Left ventricle myocardium inferior (tissue), 1 donor: ENCODE measurements around the gene STK32C. TPM values are rescaled to one million over a fixed set of nuclear protein-coding genes. Genes with fewer than 3 reads are reported as not detected.
A peak's percentile ranks its signal among the peaks of the same experiment; 100 is the strongest.
"Not testable (repeated sequence)": the region's sequence is repeated elsewhere in the genome, so short reads cannot be mapped to it uniquely, and the experiment has no call there.

ENCODE experiments used
- DNase-seq: peaks from one replicate; pipeline ENCODE4 v3.0.0-alpha.2; 2020
- H3K27ac ChIP-seq: fragments of 200-600 bp; replicated peaks from 2 replicates; pipeline ENCODE4 v1.8.0; 2021
- H3K27me3 ChIP-seq: fragments of 200-600 bp; 2 replicates; pipeline ENCODE4 v1.8.0; 2021; ENCODE audit warnings: low read depth
- H3K36me3 ChIP-seq: fragments of 200-600 bp; 2 replicates; pipeline ENCODE4 v1.8.0; 2021
- H3K4me1 ChIP-seq: fragments of 200-600 bp; 2 replicates; pipeline ENCODE4 v1.8.0; 2021
- H3K4me3 ChIP-seq: fragments of 200-600 bp; 2 replicates; pipeline ENCODE4 v1.8.0; 2021; ENCODE audit warnings: mild to moderate bottlenecking, moderate library complexity
- H3K9me3 ChIP-seq: fragments of 200-600 bp; replicated peaks from 2 replicates; pipeline ENCODE4 v1.8.0; 2021
- CTCF ChIP-seq: fragments of 200-600 bp; IDR thresholded peaks from 2 replicates; pipeline ENCODE4 v1.8.0; 2021; ENCODE audit warnings: antibody characterized with exemption, mild to moderate bottlenecking, borderline replicate concordance
- intact Hi-C: fragments of 100-400 bp; cut with micrococcal nuclease; formaldehyde crosslinking; loops from one replicate; pipeline ENCODE4 v1.11.0; 2022
- total RNA-seq: library from RNA; stranded (reverse); fragmentation: NEBNext Ultra II Directional; extraction: Animal tissue kit (Norgen Biotek cat#: 25700); gene quantifications from one replicate; pipeline ENCODE4 v1.2.1, GENCODE V29; 2021
- donor health status: DM: no; HTN: yes; CAD: no; lungs with severe emphysema.

The STK32C gene
- total RNA-seq, 1 donor from 2014 or later: 4.4 TPM

GRCh38 chr10:132297526-132297925 is 10.2 kb downstream of the STK32C start:
- Histone ChIP-seq H3K4me3 (no peak overlapping the region), H3K36me3 (no peaks in the 10 kb centered on the region), H3K27me3 (peaks cover 18% of the 10 kb centered on the region), H3K9me3 (no peaks in the 10 kb centered on the region), H3K4me1 (peaks cover 9% of the 10 kb centered on the region), H3K27ac (no peak overlapping the region)
- no peak for TF ChIP-seq CTCF
- DNase-seq: no peak
- intact Hi-C loops: no loop called here

- Histone ChIP-seq H3K4me3 (no peak overlapping the region), H3K36me3 (no peaks in the 10 kb centered on the region), H3K9me3 (no peaks in the 10 kb centered on the region), H3K27ac (no peak overlapping the region), H3K27me3 (peaks cover 18% of the 10 kb centered on the region), H3K4me1 (peaks cover 9% of the 10 kb centered on the region)
- intact Hi-C loops: no loop called here
- TF ChIP-seq CTCF: no peak
- DNase-seq: peak; percentile 1
Measured at GRCh38 chr10:132296666-132297443, 10.9 kb downstream of the STK32C start.

GRCh38 chr10:132295481-132295880 is 12.3 kb downstream of the STK32C start:
- H3K36me3 ChIP-seq, H3K9me3 ChIP-seq, intact Hi-C loops, H3K27ac ChIP-seq, H3K4me3 ChIP-seq, H3K4me1 ChIP-seq, DNase-seq: not testable (repeated sequence)
- H3K27me3 ChIP-seq: peaks cover 18% of the 10 kb centered on the region

GRCh38 chr10:132294561-132295318 is 13.0 kb downstream of the STK32C start:
- DNase-seq: peak; percentile 5
- no peak for TF ChIP-seq CTCF
- H3K4me1 ChIP-seq: peaks cover 9% of the 10 kb centered on the region
- intact Hi-C loops: no loop called here
- H3K36me3 ChIP-seq: no peaks in the 10 kb centered on the region
- no peak overlapping the region for H3K4me3 ChIP-seq
- H3K27me3 ChIP-seq: peaks cover 18% of the 10 kb centered on the region
- H3K27ac ChIP-seq: no peak overlapping the region
- peaks cover 4% of the 10 kb centered on the region for H3K9me3 ChIP-seq

- Histone ChIP-seq H3K4me1 (peaks cover 9% of the 10 kb centered on the region), H3K27ac (no peak overlapping the region), H3K9me3 (peaks cover 12% of the 10 kb centered on the region), H3K4me3 (no peak overlapping the region), H3K36me3 (no peaks in the 10 kb centered on the region), H3K27me3 (peaks cover 18% of the 10 kb centered on the region)
- intact Hi-C loops: no loop called here
- no peak for TF ChIP-seq CTCF
- peak; percentile 7 for DNase-seq
Measured at GRCh38 chr10:132293813-132294520, 13.8 kb downstream of the STK32C start.
